Measurements from ENCODE around the gene MXRA5. TPM values are rescaled to one million over a fixed set of nuclear protein-coding genes. Genes with fewer than 3 reads are reported as not detected.

The MXRA5 gene
- total RNA-seq (2014; rRNA removed; shearing (Covaris generic)): not detected in 2 replicates
- total RNA-seq (2022): not detected in 2 replicates
- not detected for Bru-seq, nascent RNA
- BruChase-seq, experiment 1, labeled RNA remaining after a 6-hour chase: not detected
- not detected for BruChase-seq, experiment 2, labeled RNA remaining after a 2-hour chase
- long read RNA-seq: 0 reads

GRCh38 chrX:3346501-3347259 is at the start of gene MXRA5:
Gene MXRA5 (minus strand): TSS chrX:3346652. CDS start chrX:3343833, 2,819 bp downstream.
- H3K9me2 ChIP-seq (ENCODE audit: insufficient read depth, low read length): no peaks in the 10 kb centered on the region
- H2AFZ ChIP-seq (ENCODE audit: low read length): no peak within 1 kb of the TSS
- ChIA-PET CTCF (ENCODE audit: unreplicated experiment) (no interaction called here), POLR2A (no interaction called here)
- no peaks in the 10 kb centered on the region for H3K36me3 ChIP-seq (ENCODE audit: insufficient read depth, low read length)
- DNase-seq (ENCODE audit: low spot score): no peak
- no peaks in the 10 kb centered on the region for H4K20me1 ChIP-seq (ENCODE audit: insufficient read depth, low read length)
- H3K27ac ChIP-seq (ENCODE audit: low read depth, low read length, poor library complexity, severe bottlenecking): no peak within 1 kb of the TSS
- no TSS peak for BruUV-seq (replicated peaks)
- no peaks in the 10 kb centered on the region for H3K79me2 ChIP-seq (ENCODE audit: insufficient read depth, low read depth, low read length)
- no peak within 1 kb of the TSS for H3K4me3 ChIP-seq (ENCODE audit: low read depth, low read length, poor library complexity, severe bottlenecking)
- no peak within 1 kb of the TSS for H3K4me2 ChIP-seq (ENCODE audit: low read length)
- intact Hi-C loops (cut with micrococcal nuclease; ENCODE audit: unreplicated experiment): no loop called here
- H3K4me1 ChIP-seq (ENCODE audit: insufficient read depth, low read length, poor library complexity, severe bottlenecking): no peaks in the 10 kb centered on the region
- H3K9me3 ChIP-seq (ENCODE audit: low read length): no peaks in the 10 kb centered on the region
- no peak for TF ChIP-seq EZH2phosphoT487 (IDR thresholded peaks at IDR 0.05; ENCODE audit: borderline replicate concordance, low read depth, low read length)
- TF ChIP-seq CTCF (conservative IDR thresholded peaks at IDR 0.05; ENCODE audit: low read length): no peak

- Histone ChIP-seq H3K4me2 (ENCODE audit: low read length) (no peak overlapping the region), H3K9me2 (ENCODE audit: insufficient read depth, low read length) (no peaks in the 10 kb centered on the region), H3K4me3 (ENCODE audit: low read depth, low read length, poor library complexity, severe bottlenecking) (no peak overlapping the region), H3K36me3 (ENCODE audit: insufficient read depth, low read length) (no peaks in the 10 kb centered on the region), H3K79me2 (ENCODE audit: insufficient read depth, low read depth, low read length) (no peaks in the 10 kb centered on the region), H4K20me1 (ENCODE audit: insufficient read depth, low read length) (no peaks in the 10 kb centered on the region), H3K9me3 (ENCODE audit: low read length) (no peaks in the 10 kb centered on the region), H3K4me1 (ENCODE audit: insufficient read depth, low read length, poor library complexity, severe bottlenecking) (no peaks in the 10 kb centered on the region), H3K27ac (ENCODE audit: low read depth, low read length, poor library complexity, severe bottlenecking) (no peak overlapping the region), H2AFZ (ENCODE audit: low read length) (no peak overlapping the region)
- no TSS peak for BruUV-seq (replicated peaks)
- POLR2A ChIA-PET: interaction anchor here (0.5 kb wide), 1 partner anchor 70 kb away, joined by 3 read pairs; no protein-coding TSS in a partner anchor
- CTCF ChIA-PET (ENCODE audit: unreplicated experiment): no interaction called here
- DNase-seq (ENCODE audit: low spot score): no peak
- intact Hi-C loops (cut with micrococcal nuclease; ENCODE audit: unreplicated experiment): no loop called here
- no peak for TF ChIP-seq CTCF (conservative IDR thresholded peaks at IDR 0.05; ENCODE audit: low read length)
- no peak for TF ChIP-seq EZH2phosphoT487 (IDR thresholded peaks at IDR 0.05; ENCODE audit: borderline replicate concordance, low read depth, low read length)
These were observed 47.2 kb upstream of the MXRA5 start for GRCh38 chrX:3393581-3394111.

- BruUV-seq (replicated peaks): no TSS peak
- no peak overlapping the region for H2AFZ ChIP-seq (ENCODE audit: low read length)
- H3K36me3 ChIP-seq (ENCODE audit: insufficient read depth, low read length): no peaks in the 10 kb centered on the region
- H3K4me2 ChIP-seq (ENCODE audit: low read length): no peak overlapping the region
- TF ChIP-seq EZH2phosphoT487 (IDR thresholded peaks at IDR 0.05; ENCODE audit: borderline replicate concordance, low read depth, low read length) (no peak), CTCF (conservative IDR thresholded peaks at IDR 0.05; ENCODE audit: low read length) (no peak)
- ChIA-PET POLR2A (interaction anchor here (0.5 kb wide), 1 partner anchor 70 kb away, joined by 3 read pairs; no protein-coding TSS in a partner anchor), CTCF (ENCODE audit: unreplicated experiment) (no interaction called here)
- no peaks in the 10 kb centered on the region for H3K9me3 ChIP-seq (ENCODE audit: low read length)
- intact Hi-C loops (cut with micrococcal nuclease; ENCODE audit: unreplicated experiment): no loop called here
- H3K4me3 ChIP-seq (ENCODE audit: low read depth, low read length, poor library complexity, severe bottlenecking): no peak overlapping the region
- no peak overlapping the region for H3K27ac ChIP-seq (ENCODE audit: low read depth, low read length, poor library complexity, severe bottlenecking)
- H3K9me2 ChIP-seq (ENCODE audit: insufficient read depth, low read length): no peaks in the 10 kb centered on the region
- H3K79me2 ChIP-seq (ENCODE audit: insufficient read depth, low read depth, low read length): no peaks in the 10 kb centered on the region
- H3K4me1 ChIP-seq (ENCODE audit: insufficient read depth, low read length, poor library complexity, severe bottlenecking): no peaks in the 10 kb centered on the region
- no peak for DNase-seq (ENCODE audit: low spot score)
- no peaks in the 10 kb centered on the region for H4K20me1 ChIP-seq (ENCODE audit: insufficient read depth, low read length)
These were observed 46.7 kb upstream of the MXRA5 start for GRCh38 chrX:3393178-3393577.

Measured in OCI-LY7 (cell line).